Measurements from ENCODE around the gene SERPINB10. TPM values are rescaled to one million over a fixed set of nuclear protein-coding genes. Genes with fewer than 3 reads are reported as not detected.

SERPINB10 gene
- total RNA-seq, 1 experiment from 2014 or later = not detected

- DNase-seq = no peak
- no peaks in the 10 kb centered on the region for H3K27me3 ChIP-seq (replicated peaks; ENCODE audit: control insufficient read depth, insufficient read depth, low read length)
- H3K27me3 Mint-ChIP-seq (ENCODE audit: insufficient read depth, unreplicated experiment) = no peaks in the 10 kb centered on the region
- POLR2A ChIA-PET = no interaction called here
- intact Hi-C loops (cut with micrococcal nuclease; ENCODE audit: unreplicated experiment) = no loop called here
- no peak overlapping the region for H3K4me3 ChIP-seq (ENCODE audit: low read depth, low read length)
- H3K9me3 ChIP-seq = no peaks in the 10 kb centered on the region
- H3K4me3 Mint-ChIP-seq (ENCODE audit: unreplicated experiment) = no peak overlapping the region
- no TSS peak for BruUV-seq (replicated peaks)
- H3K4me1 ChIP-seq = no peaks in the 10 kb centered on the region
- H3K4me1 Mint-ChIP-seq (ENCODE audit: low read depth, unreplicated experiment) = no peaks in the 10 kb centered on the region
- TF ChIP-seq CTCF (IDR thresholded peaks at IDR 0.05; ENCODE audit: insufficient read depth in 1 of 2, low read depth in 1 of 2, low read length in 1 of 2, severe bottlenecking in 1 of 2, unreplicated experiment in 1 of 2) = no peak
- CTCF ChIA-PET = no interaction called here
- no peaks in the 10 kb centered on the region for H3K36me3 ChIP-seq (ENCODE audit: control insufficient read depth, insufficient read depth, low read length)
- H3K9me3 Mint-ChIP-seq (ENCODE audit: unreplicated experiment) = no peaks in the 10 kb centered on the region
- no peak overlapping the region for H3K27ac Mint-ChIP-seq (ENCODE audit: unreplicated experiment)
- no peaks in the 10 kb centered on the region for H3K36me3 Mint-ChIP-seq (ENCODE audit: insufficient read depth, unreplicated experiment)
Observed at GRCh38 chr18:63872586-63872985, 35.2 kb upstream of the SERPINB10 start.

GRCh38 chr18:63878343-63878742 is 29.4 kb upstream of the SERPINB10 start:
- Mint-ChIP-seq H3K27ac (ENCODE audit: unreplicated experiment) (no peak overlapping the region), H3K4me3 (ENCODE audit: unreplicated experiment) (no peak overlapping the region), H3K9me3 (ENCODE audit: unreplicated experiment) (no peaks in the 10 kb centered on the region), H3K27me3 (ENCODE audit: insufficient read depth, unreplicated experiment) (no peaks in the 10 kb centered on the region), H3K4me1 (ENCODE audit: low read depth, unreplicated experiment) (no peaks in the 10 kb centered on the region), H3K36me3 (ENCODE audit: insufficient read depth, unreplicated experiment) (no peaks in the 10 kb centered on the region)
- Histone ChIP-seq H3K9me3 (no peaks in the 10 kb centered on the region), H3K36me3 (ENCODE audit: control insufficient read depth, insufficient read depth, low read length) (no peaks in the 10 kb centered on the region), H3K27me3 (replicated peaks; ENCODE audit: control insufficient read depth, insufficient read depth, low read length) (no peaks in the 10 kb centered on the region), H3K4me1 (peaks cover 5% of the 10 kb centered on the region; the same call in 1 of the 2 replicates), H3K4me3 (ENCODE audit: low read depth, low read length) (no peak overlapping the region)
- POLR2A ChIA-PET = no interaction called here
- no peak for DNase-seq
- intact Hi-C loops (cut with micrococcal nuclease; ENCODE audit: unreplicated experiment) = no loop called here
- BruUV-seq (replicated peaks) = no TSS peak
- TF ChIP-seq CTCF (IDR thresholded peaks at IDR 0.05; ENCODE audit: insufficient read depth in 1 of 2, low read depth in 1 of 2, low read length in 1 of 2, severe bottlenecking in 1 of 2, unreplicated experiment in 1 of 2) = no peak
- CTCF ChIA-PET = no interaction called here

- no TSS peak for BruUV-seq (replicated peaks)
- no peak for TF ChIP-seq CTCF (IDR thresholded peaks at IDR 0.05; ENCODE audit: insufficient read depth in 1 of 2, low read depth in 1 of 2, low read length in 1 of 2, severe bottlenecking in 1 of 2, unreplicated experiment in 1 of 2)
- H3K4me3 Mint-ChIP-seq (ENCODE audit: unreplicated experiment) = no peak overlapping the region
- ChIA-PET POLR2A (no interaction called here), CTCF (no interaction called here)
- intact Hi-C loops (cut with micrococcal nuclease; ENCODE audit: unreplicated experiment) = no loop called here
- peaks cover 5% of the 10 kb centered on the region; the same call in 1 of the 2 replicates for H3K4me1 ChIP-seq
- no peaks in the 10 kb centered on the region for H3K4me1 Mint-ChIP-seq (ENCODE audit: low read depth, unreplicated experiment)
- no peaks in the 10 kb centered on the region for H3K27me3 ChIP-seq (replicated peaks; ENCODE audit: control insufficient read depth, insufficient read depth, low read length)
- no peaks in the 10 kb centered on the region for H3K9me3 Mint-ChIP-seq (ENCODE audit: unreplicated experiment)
- no peak overlapping the region for H3K27ac Mint-ChIP-seq (ENCODE audit: unreplicated experiment)
- H3K36me3 Mint-ChIP-seq (ENCODE audit: insufficient read depth, unreplicated experiment) = no peaks in the 10 kb centered on the region
- H3K36me3 ChIP-seq (ENCODE audit: control insufficient read depth, insufficient read depth, low read length) = no peaks in the 10 kb centered on the region
- no peak for DNase-seq
- no peak overlapping the region for H3K4me3 ChIP-seq (ENCODE audit: low read depth, low read length)
- no peaks in the 10 kb centered on the region for H3K9me3 ChIP-seq
- no peaks in the 10 kb centered on the region for H3K27me3 Mint-ChIP-seq (ENCODE audit: insufficient read depth, unreplicated experiment)
Observed at GRCh38 chr18:63878925-63879324, 28.8 kb upstream of the SERPINB10 start.

Data from Caco-2 (cell line).